Effector memory CD8-positive, alpha-beta T cell (primary cell): ENCODE results near the gene ERGIC3.

Source experiments
- ATAC-seq: fragments of 150-1000 bp; cut with Tn5 transposase; replicated peaks from 2 replicates; pipeline ENCODE4 v1.10.0; 2021; ENCODE audit warnings: mild to moderate bottlenecking, moderate library complexity
- DNase-seq, 3 experiments: peaks; one replicate each; pipeline ENCODE4 v3.0.0; 2021
- H3K27ac Mint-ChIP-seq, 2 donors: one replicate each; pipeline ENCODE4 v1.8.0; 2022; ENCODE audit warnings: mild to moderate bottlenecking in 2 of 2, mixed read lengths in 2 of 2, moderate library complexity in 2 of 2
- H3K27me3 Mint-ChIP-seq, 2 donors: one replicate each; pipeline ENCODE4 v1.8.0; 2022; ENCODE audit warnings: mixed read lengths in 2 of 2
- H3K36me3 Mint-ChIP-seq: one replicate; pipeline ENCODE4 v1.8.0; 2022; ENCODE audit warnings: mild to moderate bottlenecking, moderate library complexity, mixed read lengths; ENCODE audit not compliant: insufficient read depth
- H3K4me1 Mint-ChIP-seq, 2 donors: one replicate each; pipeline ENCODE4 v1.8.0; 2022; ENCODE audit warnings: low read depth in 2 of 2, mixed read lengths in 2 of 2
- H3K4me3 Mint-ChIP-seq, 2 donors: one replicate each; pipeline ENCODE4 v1.8.0; 2022; ENCODE audit warnings: mild to moderate bottlenecking in 2 of 2, mixed read lengths in 2 of 2, moderate library complexity in 2 of 2
- H3K9me3 Mint-ChIP-seq, 2 donors: one replicate each; pipeline ENCODE4 v1.8.0; 2022; ENCODE audit warnings: mixed read lengths in 2 of 2

ERGIC3 gene

DNA sequence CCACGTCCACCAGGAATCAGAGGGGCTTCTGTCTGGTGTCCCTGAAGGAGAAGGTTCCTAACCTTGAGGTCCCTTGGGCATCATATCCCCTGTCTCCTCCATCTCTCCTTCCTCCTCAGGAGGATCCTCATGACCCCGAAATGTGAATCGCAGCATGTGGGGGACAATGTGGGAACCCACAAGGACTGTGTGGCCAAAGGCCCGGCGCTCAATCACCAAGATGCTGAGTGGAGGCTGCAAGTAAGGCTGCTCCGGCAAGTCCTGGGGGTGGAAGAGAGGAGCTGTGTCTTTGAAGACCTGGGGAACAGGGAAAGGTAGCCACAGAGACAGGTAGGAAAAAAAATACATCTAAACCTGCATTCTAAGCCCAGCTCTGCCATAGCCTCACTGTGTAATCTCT lies 37.3 kb downstream of the ERGIC3 start:
- Mint-ChIP-seq H3K27me3 (peaks cover 11 to 27% of the 10 kb centered on the region in 2 donors), H3K36me3 (peaks cover 4% of the 10 kb centered on the region), H3K4me3 (no peak overlapping the region), H3K4me1 (no peaks in the 10 kb centered on the region), H3K9me3 (no peaks in the 10 kb centered on the region), H3K27ac (no peak overlapping the region)
- no peak for ATAC-seq
- DNase-seq: no peak

DNA sequence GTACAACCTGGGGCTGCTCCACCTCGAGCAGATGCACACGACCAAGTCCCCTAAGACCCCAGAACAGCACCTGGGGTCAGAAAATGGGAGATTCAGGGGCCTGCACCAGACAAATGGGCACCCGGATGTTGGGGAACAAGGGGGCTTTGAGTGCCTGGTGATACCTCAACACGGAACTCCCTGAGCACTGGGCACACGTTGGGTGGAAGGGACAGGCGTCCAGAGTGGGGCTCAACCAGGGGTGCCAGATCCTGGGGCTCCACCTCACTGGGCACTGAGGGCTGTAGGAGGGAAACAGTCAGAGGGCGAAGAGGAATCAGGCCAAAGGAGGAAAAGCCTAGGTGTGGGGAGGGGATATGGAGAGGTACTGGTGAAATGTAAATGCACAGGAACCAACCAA lies 40.3 kb downstream of the ERGIC3 start:
- Mint-ChIP-seq H3K4me3 (no peak overlapping the region), H3K36me3 (peaks cover 4% of the 10 kb centered on the region), H3K4me1 (no peaks in the 10 kb centered on the region), H3K27me3 (peaks cover 11 to 18% of the 10 kb centered on the region in 2 donors), H3K9me3 (no peaks in the 10 kb centered on the region), H3K27ac (no peak overlapping the region)
- no peak for ATAC-seq
- DNase-seq: no peak

DNA sequence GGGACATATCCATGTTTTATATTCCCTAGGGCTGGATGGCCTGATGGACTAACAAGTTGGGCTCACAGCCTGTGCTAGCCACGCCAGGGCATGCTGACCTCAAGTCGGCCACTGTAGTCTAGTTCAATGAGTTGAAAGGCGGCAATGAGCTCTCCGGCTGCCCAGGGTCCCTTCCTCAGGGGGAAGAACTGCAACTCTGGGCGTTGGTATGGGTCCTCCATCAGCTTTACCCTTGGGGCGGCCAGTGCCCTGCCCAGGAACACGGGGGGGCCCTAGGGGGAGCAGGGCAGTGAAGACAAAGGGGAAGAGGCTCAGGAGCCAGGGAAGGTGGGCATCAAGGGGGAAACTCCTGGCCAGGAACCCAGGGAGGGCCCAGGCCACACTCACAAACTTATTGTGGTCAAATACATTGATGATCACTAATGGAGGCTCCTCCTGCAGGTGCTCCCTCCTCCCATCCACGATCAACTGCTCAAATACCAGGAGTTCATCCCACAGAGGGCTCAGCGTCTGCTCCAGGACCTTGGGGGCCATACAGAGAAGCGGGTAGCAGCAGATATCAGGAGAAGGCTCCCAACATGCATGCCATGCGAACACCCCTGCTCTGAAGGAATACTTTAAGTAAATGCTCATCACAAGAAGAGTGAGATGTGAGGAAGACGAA lies 41.0 kb downstream of the ERGIC3 start:
- Mint-ChIP-seq H3K27me3 (peaks cover 11 to 18% of the 10 kb centered on the region in 2 donors), H3K36me3 (peaks cover 4% of the 10 kb centered on the region), H3K4me1 (no peaks in the 10 kb centered on the region), H3K27ac (no peak overlapping the region), H3K4me3 (no peak overlapping the region), H3K9me3 (no peaks in the 10 kb centered on the region)
- no peak for ATAC-seq
- DNase-seq: no peak

DNA sequence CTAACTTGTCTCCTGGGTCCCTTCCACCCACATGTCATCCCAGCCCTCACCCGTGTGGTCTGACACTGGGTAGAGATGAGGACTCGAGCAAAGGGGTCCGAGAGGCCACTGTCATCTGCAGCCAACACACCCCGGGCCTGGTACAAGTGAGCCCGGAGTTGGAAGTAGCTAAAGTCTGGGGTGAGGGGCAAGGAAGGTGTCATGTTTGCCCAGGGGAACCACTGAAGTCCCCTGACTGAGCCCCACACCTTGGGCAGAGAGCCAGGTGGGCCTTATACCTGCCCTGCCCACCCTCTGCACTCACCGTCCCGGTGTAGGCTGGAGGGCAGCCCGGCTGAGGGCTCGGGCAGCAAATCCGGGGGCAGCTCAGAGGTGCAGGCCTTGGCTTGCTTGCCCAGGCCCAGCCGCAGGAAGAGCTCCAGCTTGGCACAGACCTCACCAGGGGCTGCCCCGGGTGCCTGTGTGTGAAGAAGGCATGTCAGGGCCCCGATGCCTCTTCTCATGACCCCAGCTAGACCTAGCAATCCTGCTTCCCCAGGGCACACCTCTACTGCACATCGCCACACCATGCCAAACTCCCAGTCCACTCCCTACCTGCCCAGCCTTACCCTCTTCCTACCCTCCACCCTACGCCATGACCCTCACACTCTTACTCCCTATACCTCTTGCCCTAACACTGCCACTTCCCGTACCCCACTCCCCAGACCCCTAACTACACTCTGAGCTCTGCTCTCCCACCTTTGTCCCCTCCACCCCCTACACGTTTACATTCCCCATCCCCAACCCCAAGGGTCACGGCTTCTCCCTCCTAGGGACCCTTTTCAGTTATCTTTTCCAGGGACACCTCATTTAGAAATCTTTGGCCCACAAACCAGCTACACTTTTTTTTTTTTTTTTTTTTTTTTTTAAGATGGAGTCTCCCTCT lies 42.0 kb downstream of the ERGIC3 start:
- ATAC-seq (no peak), DNase-seq (no peak)
- H3K27ac Mint-ChIP-seq: no peak overlapping the region
- no peak overlapping the region for H3K4me3 Mint-ChIP-seq
- H3K9me3 Mint-ChIP-seq: no peaks in the 10 kb centered on the region
- H3K36me3 Mint-ChIP-seq: peaks cover 4% of the 10 kb centered on the region
- no peaks in the 10 kb centered on the region for H3K4me1 Mint-ChIP-seq
- H3K27me3 Mint-ChIP-seq: peaks cover 4 to 12% of the 10 kb centered on the region in 2 donors

DNA sequence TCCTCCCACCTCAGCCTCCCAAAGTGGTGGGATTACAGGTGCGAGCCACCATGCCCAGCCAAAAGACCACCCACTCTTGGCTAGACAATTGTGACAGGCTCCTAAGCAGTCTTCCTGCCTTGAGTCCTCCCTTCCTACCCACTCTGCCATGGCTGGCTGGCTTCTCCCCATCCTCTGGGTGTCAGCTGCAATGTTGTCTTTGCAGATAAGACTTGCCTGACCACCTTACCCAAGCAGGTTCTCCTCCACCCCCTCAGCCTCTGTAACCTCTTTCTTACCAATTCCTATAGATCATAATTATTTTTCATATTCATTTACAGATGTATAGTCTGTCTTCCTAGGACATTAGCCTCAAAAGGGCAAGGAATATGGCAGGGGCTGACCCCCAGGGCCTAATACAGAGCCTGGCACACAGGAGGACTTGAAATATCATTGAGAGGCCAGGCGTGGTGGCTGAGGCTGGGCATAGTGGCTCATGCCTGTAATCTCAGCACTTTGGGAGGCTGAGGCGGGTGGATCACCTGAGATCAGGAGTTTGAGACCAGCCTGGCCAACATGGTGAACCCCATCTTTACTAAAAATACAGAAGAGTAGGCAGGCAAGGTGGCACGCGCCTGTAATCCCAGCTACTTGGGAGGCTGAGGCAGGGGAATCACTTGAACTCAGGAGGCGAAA lies 45.0 kb downstream of the ERGIC3 start:
- H3K4me1 Mint-ChIP-seq: no peaks in the 10 kb centered on the region
- no peaks in the 10 kb centered on the region for H3K27me3 Mint-ChIP-seq
- no peak overlapping the region for H3K27ac Mint-ChIP-seq
- H3K9me3 Mint-ChIP-seq: no peaks in the 10 kb centered on the region
- no peak overlapping the region for H3K4me3 Mint-ChIP-seq
- ATAC-seq (no peak), DNase-seq (no peak)
- H3K36me3 Mint-ChIP-seq: no peaks in the 10 kb centered on the region

DNA sequence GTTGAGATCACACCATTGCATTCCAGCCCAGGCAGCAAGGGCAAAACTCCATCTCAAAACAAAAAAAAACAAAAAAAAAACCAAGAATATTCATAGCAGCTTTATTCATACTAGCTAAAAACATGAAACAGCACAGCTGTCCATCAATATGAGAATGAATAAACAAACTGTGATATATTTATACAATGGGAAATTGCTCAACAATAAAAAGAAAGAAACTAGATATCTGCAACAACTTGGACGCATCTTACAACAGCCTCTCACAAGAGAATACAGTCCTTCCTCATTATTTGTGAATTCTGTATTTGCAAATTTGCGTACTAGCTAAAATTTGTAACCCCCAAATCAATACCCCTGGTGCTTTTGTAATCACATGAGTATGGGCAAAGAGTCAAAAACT lies 45.6 kb downstream of the ERGIC3 start:
- Mint-ChIP-seq H3K9me3 (no peaks in the 10 kb centered on the region), H3K36me3 (no peaks in the 10 kb centered on the region), H3K4me3 (no peak overlapping the region), H3K4me1 (no peaks in the 10 kb centered on the region), H3K27me3 (no peaks in the 10 kb centered on the region), H3K27ac (no peak overlapping the region)
- ATAC-seq (no peak), DNase-seq (no peak)

DNA sequence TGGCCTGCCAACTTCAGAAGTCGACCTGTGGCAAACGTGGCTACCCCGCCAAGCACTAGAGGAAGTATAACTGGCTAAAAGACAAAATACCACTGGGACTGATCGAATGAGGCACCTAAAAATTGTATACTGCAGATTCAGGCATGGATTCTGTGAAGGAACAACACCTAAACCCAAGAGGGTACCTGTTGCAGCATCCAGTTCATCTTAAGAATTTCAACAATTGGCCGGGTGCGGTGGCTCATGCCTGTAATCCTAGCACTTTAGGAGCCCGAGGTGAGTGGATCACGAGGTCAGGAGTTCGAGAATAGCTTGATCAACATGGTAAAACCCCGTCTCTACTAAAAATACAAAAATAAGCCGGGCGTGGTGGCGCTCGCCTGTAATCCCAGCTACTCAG lies 46.5 kb downstream of the ERGIC3 start:
- ATAC-seq: no peak

DNA sequence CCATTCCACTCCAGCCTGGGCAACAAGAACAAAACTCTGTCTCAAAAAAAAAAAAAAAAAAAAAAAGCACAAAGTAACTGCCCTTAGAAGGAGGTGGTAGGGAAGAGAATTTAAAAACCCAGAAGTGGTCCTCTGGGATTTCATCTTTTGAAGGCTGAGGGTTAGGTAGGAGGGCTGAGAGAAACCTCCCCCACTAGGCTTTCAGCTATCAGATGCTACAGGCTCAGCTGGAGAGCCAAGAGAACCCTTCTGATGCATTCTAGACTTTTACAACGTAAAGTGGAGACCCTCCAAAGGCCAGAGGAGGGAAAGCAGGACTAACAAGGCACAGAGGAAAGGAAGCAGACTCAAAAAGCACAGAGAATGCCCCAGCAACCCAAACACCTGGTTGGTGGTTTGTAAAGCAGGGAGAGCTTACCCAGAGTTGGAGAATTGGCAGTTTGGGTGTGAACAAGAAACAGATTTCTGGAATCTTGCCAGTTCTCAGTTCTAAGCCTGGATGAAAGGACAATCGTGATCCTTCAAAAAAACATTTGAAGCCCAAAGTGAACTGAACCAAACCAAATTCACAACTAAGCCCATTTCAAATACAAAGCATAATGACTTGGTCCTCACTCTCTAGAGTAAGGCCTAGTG lies 50.6 kb downstream of the ERGIC3 start:
- H3K27me3 Mint-ChIP-seq: peaks cover 0 to 7% of the 10 kb centered on the region in 2 donors
- no peaks in the 10 kb centered on the region for H3K4me1 Mint-ChIP-seq
- no peak overlapping the region for H3K4me3 Mint-ChIP-seq
- no peak for ATAC-seq
- no peaks in the 10 kb centered on the region for H3K9me3 Mint-ChIP-seq
- no peaks in the 10 kb centered on the region for H3K36me3 Mint-ChIP-seq
- no peak overlapping the region for H3K27ac Mint-ChIP-seq
- no peak for DNase-seq

More for the DNA sequence above, 46.5 kb downstream of the ERGIC3 start:
- Mint-ChIP-seq H3K4me3 (no peak overlapping the region), H3K27me3 (no peaks in the 10 kb centered on the region), H3K36me3 (no peaks in the 10 kb centered on the region), H3K9me3 (no peaks in the 10 kb centered on the region), H3K4me1 (no peaks in the 10 kb centered on the region), H3K27ac (no peak overlapping the region)
- DNase-seq: no peak

DNA sequence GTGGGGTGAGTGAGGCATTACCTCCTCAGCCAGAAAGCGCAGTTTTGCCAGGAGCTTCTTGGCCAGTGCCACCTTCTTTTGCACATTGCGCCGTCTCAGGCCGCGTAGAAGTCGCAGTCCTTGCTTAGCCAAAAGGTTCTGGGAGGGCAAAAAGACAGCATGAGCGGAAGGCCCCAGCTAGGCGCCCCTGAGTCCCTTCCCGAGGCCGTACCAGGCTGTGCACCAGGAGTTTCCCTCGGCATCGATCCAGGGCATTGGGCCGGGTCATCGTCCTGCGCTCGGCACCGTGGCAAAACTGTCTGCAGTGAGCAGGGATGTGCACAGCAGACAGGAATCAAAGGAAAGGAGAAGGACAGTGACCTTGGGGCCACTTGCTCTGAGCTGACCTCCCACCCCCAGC lies 53.6 kb downstream of the ERGIC3 start:
- ATAC-seq (no peak), DNase-seq (no peak)
- Mint-ChIP-seq H3K9me3 (no peaks in the 10 kb centered on the region), H3K36me3 (no peaks in the 10 kb centered on the region), H3K27ac (no peak overlapping the region), H3K4me3 (no peak overlapping the region), H3K27me3 (peaks cover 14 to 18% of the 10 kb centered on the region in 2 donors), H3K4me1 (no peaks in the 10 kb centered on the region)

DNA sequence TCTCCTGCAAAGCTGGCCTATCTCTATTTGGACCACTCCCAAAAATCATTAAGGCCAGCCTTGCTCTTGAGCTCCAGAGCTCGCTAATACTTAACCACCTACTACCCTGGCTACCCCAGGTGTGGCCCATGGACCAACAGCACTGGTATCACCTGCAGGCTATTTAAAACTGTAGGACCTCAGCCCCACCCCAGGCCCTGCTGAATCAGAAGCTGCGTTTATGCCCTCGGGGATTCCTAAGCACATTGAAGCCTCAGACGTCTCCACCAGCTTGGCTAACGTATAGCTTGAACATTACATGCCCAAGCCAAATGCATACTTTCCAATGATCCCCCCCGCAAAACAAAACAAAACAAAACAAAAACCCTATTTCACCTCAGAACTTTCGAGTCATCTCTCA lies 54.0 kb downstream of the ERGIC3 start:
- peaks cover 18 to 22% of the 10 kb centered on the region in 2 donors for H3K27me3 Mint-ChIP-seq
- ATAC-seq (no peak), DNase-seq (no peak)
- no peaks in the 10 kb centered on the region for H3K36me3 Mint-ChIP-seq
- no peak overlapping the region for H3K4me3 Mint-ChIP-seq
- H3K9me3 Mint-ChIP-seq: no peaks in the 10 kb centered on the region
- no peak overlapping the region for H3K27ac Mint-ChIP-seq
- H3K4me1 Mint-ChIP-seq: peaks cover 4% of the 10 kb centered on the region in 2 donors

DNA sequence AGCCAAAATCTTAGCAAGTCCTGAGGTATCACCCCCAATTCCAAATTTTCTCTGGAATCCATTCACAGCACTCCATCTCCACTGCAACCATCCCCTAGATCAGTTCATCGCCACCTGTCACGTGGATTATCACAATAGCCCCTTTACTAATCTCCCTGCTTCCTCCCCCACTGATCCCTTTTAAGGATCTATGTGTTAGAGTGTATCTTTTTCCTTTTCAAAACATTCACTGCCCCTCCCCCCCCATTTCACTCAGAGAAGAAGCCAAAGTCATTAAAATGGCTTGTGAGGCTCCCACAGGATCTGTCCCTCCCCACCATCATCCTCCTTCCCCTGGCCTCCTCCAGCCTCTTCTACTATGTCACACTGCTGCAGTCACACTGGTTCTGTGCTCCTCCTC lies 55.3 kb downstream of the ERGIC3 start:
- H3K9me3 Mint-ChIP-seq: no peaks in the 10 kb centered on the region
- peaks cover 21 to 29% of the 10 kb centered on the region in 2 donors for H3K27me3 Mint-ChIP-seq
- no peak overlapping the region for H3K27ac Mint-ChIP-seq
- H3K36me3 Mint-ChIP-seq: no peaks in the 10 kb centered on the region
- H3K4me1 Mint-ChIP-seq: peaks cover 6 to 11% of the 10 kb centered on the region in 2 donors
- ATAC-seq (no peak), DNase-seq (no peak)
- no peak overlapping the region for H3K4me3 Mint-ChIP-seq

DNA sequence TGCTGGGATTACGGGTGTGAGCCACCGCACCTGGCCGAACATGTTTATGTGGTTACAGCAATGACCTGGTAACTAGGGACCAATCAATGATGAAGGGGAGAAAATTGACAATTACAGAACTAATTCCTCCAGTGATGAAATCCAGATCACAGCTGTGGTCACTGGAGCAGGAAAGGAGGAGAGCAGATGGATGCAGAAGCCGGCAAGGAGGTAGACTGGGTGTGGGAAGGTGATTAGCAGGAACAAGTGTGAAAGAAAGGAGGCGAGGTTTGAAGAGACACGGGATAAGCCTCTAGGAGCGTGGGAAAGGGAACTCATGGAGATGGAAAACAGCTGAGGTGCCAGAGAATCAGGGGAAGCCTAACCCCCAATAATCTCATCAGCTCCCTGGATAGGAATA lies 56.6 kb downstream of the ERGIC3 start:
- peaks cover 21 to 29% of the 10 kb centered on the region in 2 donors for H3K27me3 Mint-ChIP-seq
- no peak overlapping the region for H3K4me3 Mint-ChIP-seq
- no peaks in the 10 kb centered on the region for H3K36me3 Mint-ChIP-seq
- ATAC-seq (no peak), DNase-seq (no peak)
- H3K27ac Mint-ChIP-seq: no peak overlapping the region
- H3K9me3 Mint-ChIP-seq: no peaks in the 10 kb centered on the region
- peaks cover 6 to 11% of the 10 kb centered on the region in 2 donors for H3K4me1 Mint-ChIP-seq
